Measurements from ENCODE around the gene BUD31. TPM values are rescaled to one million over a fixed set of nuclear protein-coding genes. Genes with fewer than 3 reads are reported as not detected.

Gene BUD31
- total RNA-seq, 1 experiment from 2014 or later, result 154 TPM

- no peaks in the 10 kb centered on the region for H4K20me1 ChIP-seq (ENCODE audit: insufficient read depth)
- H3K9me3 ChIP-seq (ENCODE audit: control insufficient read depth in 1 of 2, insufficient read depth in 1 of 2, low read depth in 1 of 2, low read length in 2 of 2), result no peaks in the 10 kb centered on the region
- 0 out of 2 replicates have a peak, but pooled peaks have one; percentile 15 for TF ChIP-seq JUND (IDR thresholded peaks at IDR 0.05)
- 0 out of 2 replicates have a peak, but pooled peaks have one; percentile 12 for TF ChIP-seq POLR2AphosphoS5 (IDR thresholded peaks at IDR 0.05; ENCODE audit: low read depth, low read length)
- TF ChIP-seq SRF (IDR thresholded peaks at IDR 0.05; ENCODE audit: low read depth), result no peak
- peak overlapping the region; percentile 3; the same call in 1 of the 2 replicates for H3K27ac ChIP-seq (ENCODE audit: low read depth, low read length)
- CTCF ChIA-PET, result no interaction called here
- H3K9me2 ChIP-seq (ENCODE audit: insufficient read depth), result no peaks in the 10 kb centered on the region
- peak overlapping the region; percentile 31; the same call in 1 of the 2 replicates for H3K9ac ChIP-seq (ENCODE audit: low read length)
- H3K4me1 ChIP-seq (ENCODE audit: control insufficient read depth in 1 of 2, insufficient read depth in 2 of 2, low read length in 2 of 2), result peaks cover 0 to 16% of the 10 kb centered on the region in 2 experiments; a peak in 1 of 4 replicates
- H3K4me3 ChIP-seq (replicated peaks in 1 of 2; ENCODE audit: low read depth in 1 of 2, low read length in 2 of 2), result peak overlapping the region in 1 of 2 experiments; percentile 33; a peak in 2 of 4 replicates
- intact Hi-C loops (cut with micrococcal nuclease), result no loop called here
- peaks cover 21 to 38% of the 10 kb centered on the region in 2 experiments for H3K36me3 ChIP-seq (ENCODE audit: control insufficient read depth in 1 of 2, insufficient read depth in 2 of 2, low read length in 2 of 2)
- H3K4me2 ChIP-seq (ENCODE audit: low read length), result peak overlapping the region; percentile 58
- POLR2A ChIA-PET, result interaction anchor here (1.4 kb wide), 1 partner anchor 16 kb away, joined by 5 read pairs; the partner anchor contains the start of genes BUD31 and PDAP1
- H2AFZ ChIP-seq (ENCODE audit: low read depth, low read length, poor library complexity, severe bottlenecking), result no peak overlapping the region
- H3K79me2 ChIP-seq (ENCODE audit: insufficient read depth, low read length), result peaks cover 6% of the 10 kb centered on the region; the same call in 1 of the 2 replicates
- ATAC-seq (peak; percentile 78), DNase-seq (ENCODE audit: low read depth, low spot score) (no peak)
- H3K27me3 ChIP-seq (ENCODE audit: insufficient read depth, low read length), result no peaks in the 10 kb centered on the region
- RAD21 ChIA-PET (ENCODE audit: low non-redundant PET in 1 of 2, low total read pairs in 2 of 2, uncharacterized antibody in 2 of 2, unreplicated experiment in 2 of 2), result no interaction called here
- no TSS peak for BruUV-seq (replicated peaks)
These were observed 16.0 kb upstream of the BUD31 start for GRCh38 chr7:99392659-99393354.

GRCh38 chr7:99393355-99394187, 15.2 kb upstream of the BUD31 start:
- BruUV-seq (replicated peaks), result no TSS peak
- no peaks in the 10 kb centered on the region for H4K20me1 ChIP-seq (ENCODE audit: insufficient read depth)
- CTCF ChIA-PET, result no interaction called here
- no peak overlapping the region for H3K9ac ChIP-seq (ENCODE audit: low read length)
- intact Hi-C loops (cut with micrococcal nuclease), result no loop called here
- peaks cover 0 to 16% of the 10 kb centered on the region in 2 experiments; a peak in 1 of 4 replicates for H3K4me1 ChIP-seq (ENCODE audit: control insufficient read depth in 1 of 2, insufficient read depth in 2 of 2, low read length in 2 of 2)
- no peaks in the 10 kb centered on the region for H3K27me3 ChIP-seq (ENCODE audit: insufficient read depth, low read length)
- H3K4me3 ChIP-seq (replicated peaks in 1 of 2; ENCODE audit: low read depth in 1 of 2, low read length in 2 of 2), result peak overlapping the region in 1 of 2 experiments; percentile 33; a peak in 1 of 4 replicates
- DNase-seq (ENCODE audit: low read depth, low spot score), result no peak
- H3K9me3 ChIP-seq (ENCODE audit: control insufficient read depth in 1 of 2, insufficient read depth in 1 of 2, low read depth in 1 of 2, low read length in 2 of 2), result no peaks in the 10 kb centered on the region
- H3K9me2 ChIP-seq (ENCODE audit: insufficient read depth), result no peaks in the 10 kb centered on the region
- peaks cover 24 to 34% of the 10 kb centered on the region in 2 experiments for H3K36me3 ChIP-seq (ENCODE audit: control insufficient read depth in 1 of 2, insufficient read depth in 2 of 2, low read length in 2 of 2)
- peak overlapping the region; percentile 58 for H3K4me2 ChIP-seq (ENCODE audit: low read length)
- RAD21 ChIA-PET (ENCODE audit: low non-redundant PET in 1 of 2, low total read pairs in 2 of 2, uncharacterized antibody in 2 of 2, unreplicated experiment in 2 of 2), result no interaction called here
- ATAC-seq, result peak; percentile 41
- peak overlapping the region; percentile 3; the same call in 1 of the 2 replicates for H3K27ac ChIP-seq (ENCODE audit: low read depth, low read length)
- H2AFZ ChIP-seq (ENCODE audit: low read depth, low read length, poor library complexity, severe bottlenecking), result no peak overlapping the region
- peaks cover 6% of the 10 kb centered on the region; the same call in 1 of the 2 replicates for H3K79me2 ChIP-seq (ENCODE audit: insufficient read depth, low read length)
- POLR2A ChIA-PET, result interaction anchor here (1.4 kb wide), 1 partner anchor 15 kb away, joined by 5 read pairs; the partner anchor contains the start of genes BUD31 and PDAP1
- TF ChIP-seq RAD21 (IDR thresholded peaks at IDR 0.05; ENCODE audit: low read depth) (no peak), ELF1 (IDR thresholded peaks at IDR 0.05; ENCODE audit: borderline replicate concordance, low read depth) (no peak), CBX3 (IDR thresholded peaks at IDR 0.05; ENCODE audit: low read depth) (no peak), ATF3 (IDR thresholded peaks at IDR 0.05) (no peak), TCF7L2 (IDR thresholded peaks at IDR 0.05; ENCODE audit: borderline replicate concordance, extremely low read depth, insufficient read depth, insufficient read length) (no peak), SP1 (IDR thresholded peaks at IDR 0.05; ENCODE audit: low read depth) (no peak), FOSL1 (IDR thresholded peaks at IDR 0.05; ENCODE audit: low read depth) (no peak), ZFX (IDR thresholded peaks at IDR 0.05) (no peak), SRF (IDR thresholded peaks at IDR 0.05; ENCODE audit: low read depth) (no peak), POLR2A (IDR thresholded peaks at IDR 0.05; ENCODE audit: borderline replicate concordance, extremely low read depth, insufficient read depth, insufficient read length) (no peak), REST (IDR thresholded peaks at IDR 0.05; ENCODE audit: low read depth) (no peak), EZH2phosphoT487 (IDR thresholded peaks at IDR 0.05; ENCODE audit: borderline replicate concordance) (no peak)

All from HCT116 (cell line).